ENCODE results near the gene ATP1A1.

ATP1A1 gene

GRCh38 chr1:116353155-116353554 is 19.9 kb upstream of the ATP1A1 start:
- DNase-seq (ENCODE audit: insufficient read length, low spot score) (no peak), FAIRE-seq (no peak)
- no peak for TF ChIP-seq POLR2A (IDR thresholded peaks at IDR 0.05; ENCODE audit: low read depth, low read length)

GRCh38 chr1:116356067-116356466 is 17.0 kb upstream of the ATP1A1 start:
- no peak for FAIRE-seq
- no peak for DNase-seq (ENCODE audit: insufficient read length, low spot score)
- TF ChIP-seq POLR2A (IDR thresholded peaks at IDR 0.05; ENCODE audit: low read depth, low read length), result no peak

GRCh38 chr1:116356673-116357072 is 16.4 kb upstream of the ATP1A1 start:
- DNase-seq (ENCODE audit: insufficient read length, low spot score) (no peak), FAIRE-seq (peak; percentile 64)

DNA sequence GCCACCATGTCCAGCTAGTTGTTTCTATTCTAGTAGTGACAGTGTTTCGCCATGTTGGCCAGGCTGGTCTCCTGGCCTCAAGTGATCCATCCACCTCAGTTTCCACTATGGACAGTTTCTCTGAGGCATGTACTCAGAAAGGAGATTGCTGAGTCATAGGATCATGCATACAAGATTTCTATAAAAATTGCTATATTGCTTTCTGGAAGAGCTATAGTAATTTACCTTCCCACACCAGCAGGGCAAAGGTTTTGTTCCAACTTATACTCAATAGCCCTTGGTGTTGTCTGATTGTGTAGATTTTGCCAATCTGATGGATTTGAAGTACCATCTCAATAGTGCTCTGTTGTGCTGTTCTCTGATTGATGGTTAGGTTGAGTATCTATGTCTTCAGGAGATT is 15.6 kb upstream of the ATP1A1 start:
- DNase-seq (ENCODE audit: insufficient read length, low spot score), result no peak
- FAIRE-seq, result peak; percentile 30
- TF ChIP-seq POLR2A (IDR thresholded peaks at IDR 0.05; ENCODE audit: low read depth, low read length), result no peak

More at GRCh38 chr1:116356673-116357072, 16.4 kb upstream of the ATP1A1 start:
- no peak for TF ChIP-seq POLR2A (IDR thresholded peaks at IDR 0.05; ENCODE audit: low read depth, low read length)

- TF ChIP-seq POLR2A (IDR thresholded peaks at IDR 0.05; ENCODE audit: low read depth, low read length), result no peak
- no peak for FAIRE-seq
- DNase-seq (ENCODE audit: insufficient read length, low spot score), result no peak
Observed at GRCh38 chr1:116359060-116359830, 13.8 kb upstream of the ATP1A1 start.

DNA sequence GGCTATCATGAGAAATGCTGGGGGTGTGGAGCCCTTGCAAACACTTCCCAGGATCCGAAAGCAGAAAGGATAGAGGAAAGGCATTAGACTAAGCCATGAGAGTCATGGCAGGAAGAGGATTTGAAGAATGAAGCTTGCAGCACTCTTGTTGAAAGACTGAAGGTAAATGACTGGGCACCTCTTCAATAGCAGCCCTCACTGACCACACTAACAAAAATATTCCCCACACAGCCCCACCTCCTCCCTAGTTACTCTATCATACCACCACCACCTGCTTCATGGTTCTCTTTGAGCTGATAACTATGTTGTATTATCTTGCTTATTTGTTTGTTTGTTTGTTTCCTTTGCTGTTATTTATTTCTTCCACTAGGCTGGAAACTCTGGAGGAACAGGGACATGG is 13.2 kb upstream of the ATP1A1 start:
- FAIRE-seq (no peak), DNase-seq (ENCODE audit: insufficient read length, low spot score) (no peak)
- no peak for TF ChIP-seq POLR2A (IDR thresholded peaks at IDR 0.05; ENCODE audit: low read depth, low read length)

DNA sequence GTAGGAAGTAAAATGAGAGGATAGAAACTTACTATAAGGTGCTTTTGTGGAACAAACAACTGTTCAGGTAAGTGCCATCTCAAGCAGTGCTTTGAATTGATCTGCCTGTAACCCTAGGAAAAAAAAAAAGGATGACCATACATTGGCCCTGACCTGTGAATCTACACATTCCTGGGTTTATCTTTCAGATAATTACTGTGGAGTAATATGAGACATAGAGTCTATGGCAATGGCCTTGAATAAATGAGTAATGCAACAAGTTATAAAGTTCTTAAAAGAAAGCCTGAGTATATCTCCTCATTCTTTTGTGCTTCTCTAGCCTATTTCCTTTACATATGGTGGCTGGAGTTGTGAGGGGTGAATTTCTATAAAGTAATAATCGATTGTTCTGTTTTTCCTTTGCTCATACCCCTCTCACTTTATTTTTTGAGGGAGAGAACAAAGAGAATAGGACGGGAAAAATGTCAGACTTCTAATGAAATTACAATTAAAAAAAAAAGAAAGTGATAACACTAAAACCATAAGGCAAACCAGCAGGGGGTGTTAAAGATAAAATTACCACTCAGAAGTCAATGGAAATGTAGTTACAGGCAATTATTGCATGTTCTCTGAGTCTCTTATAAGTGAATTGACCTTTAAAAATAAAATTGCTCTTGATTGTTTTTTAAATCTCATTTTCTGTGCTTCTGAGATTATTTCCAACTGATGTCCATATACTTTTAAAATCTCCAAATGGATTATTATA is 12.4 kb upstream of the ATP1A1 start:
- DNase-seq (ENCODE audit: insufficient read length, low spot score) (no peak), FAIRE-seq (no peak)
- no peak for TF ChIP-seq POLR2A (IDR thresholded peaks at IDR 0.05; ENCODE audit: low read depth, low read length)

DNA sequence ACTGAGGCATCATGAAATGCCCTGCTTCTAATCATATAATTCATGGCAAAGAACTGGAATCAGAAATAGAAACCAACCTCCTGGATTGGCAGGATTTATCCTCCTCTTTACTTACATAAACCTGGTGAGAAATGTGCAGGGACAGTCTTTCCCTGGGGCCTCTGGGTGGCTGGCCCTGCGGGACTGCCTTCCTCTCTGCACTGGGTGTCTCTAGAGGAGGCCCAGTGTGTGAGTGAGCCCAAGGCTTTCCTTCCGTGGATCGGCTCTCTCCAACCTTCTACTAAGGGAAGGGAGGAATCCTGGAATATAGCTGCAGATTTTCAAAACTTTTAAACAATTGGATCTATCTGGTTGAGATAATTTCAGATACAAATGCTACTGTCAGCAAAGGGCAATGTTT is 11.4 kb upstream of the ATP1A1 start:
- no peak for FAIRE-seq
- DNase-seq (ENCODE audit: insufficient read length, low spot score), result no peak
- TF ChIP-seq POLR2A (IDR thresholded peaks at IDR 0.05; ENCODE audit: low read depth, low read length), result no peak

- FAIRE-seq, result no peak
- no peak for DNase-seq (ENCODE audit: insufficient read length, low spot score)
- TF ChIP-seq POLR2A (IDR thresholded peaks at IDR 0.05; ENCODE audit: low read depth, low read length), result no peak
Observed at GRCh38 chr1:116362050-116362449, 11.0 kb upstream of the ATP1A1 start.

DNA sequence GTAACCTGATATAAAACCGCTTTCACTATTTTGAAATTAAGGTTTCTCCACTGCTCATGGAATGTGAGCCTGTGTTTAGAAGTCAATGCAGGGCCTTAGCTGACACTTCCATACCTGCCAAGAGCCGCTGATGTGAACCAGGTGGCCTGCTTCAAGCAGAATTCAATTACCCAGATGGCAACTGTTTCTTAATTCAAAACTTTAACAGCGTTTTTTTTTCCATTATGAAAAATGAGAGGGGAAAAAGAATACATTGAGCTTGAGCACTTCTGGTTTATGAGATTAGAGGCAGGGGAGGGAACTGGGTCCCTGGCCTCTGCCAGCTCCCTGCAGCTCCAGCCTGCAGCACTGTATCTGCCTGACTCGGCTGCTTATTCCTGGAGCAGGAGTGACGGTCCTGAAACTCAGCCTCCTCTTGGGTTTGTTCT is 7.7 kb upstream of the ATP1A1 start:
- FAIRE-seq (no peak), DNase-seq (ENCODE audit: insufficient read length, low spot score) (no peak)
- no peak for TF ChIP-seq POLR2A (IDR thresholded peaks at IDR 0.05; ENCODE audit: low read depth, low read length)

DNA sequence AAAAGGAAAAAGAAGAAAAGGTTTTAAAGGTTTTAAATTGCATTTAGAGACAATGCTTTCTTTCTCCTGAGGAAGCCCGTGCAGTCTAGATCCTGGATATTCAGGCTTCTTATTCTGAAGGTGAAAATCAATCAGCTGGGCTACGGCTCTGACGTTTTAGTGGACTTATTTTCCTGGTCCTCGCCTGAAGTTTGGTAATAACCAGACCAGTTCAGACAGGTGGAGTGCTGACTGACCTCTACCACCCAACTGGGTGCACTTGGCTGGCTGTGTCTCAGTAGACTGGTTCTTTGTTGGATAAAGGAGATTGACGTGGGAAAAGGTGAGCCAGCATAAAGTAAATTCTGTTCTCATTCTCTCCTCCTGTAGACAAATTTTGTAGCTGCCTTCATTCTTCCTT is 7.2 kb upstream of the ATP1A1 start:
- no peak for DNase-seq (ENCODE audit: insufficient read length, low spot score)
- no peak for FAIRE-seq
- no peak for TF ChIP-seq POLR2A (IDR thresholded peaks at IDR 0.05; ENCODE audit: low read depth, low read length)

DNA sequence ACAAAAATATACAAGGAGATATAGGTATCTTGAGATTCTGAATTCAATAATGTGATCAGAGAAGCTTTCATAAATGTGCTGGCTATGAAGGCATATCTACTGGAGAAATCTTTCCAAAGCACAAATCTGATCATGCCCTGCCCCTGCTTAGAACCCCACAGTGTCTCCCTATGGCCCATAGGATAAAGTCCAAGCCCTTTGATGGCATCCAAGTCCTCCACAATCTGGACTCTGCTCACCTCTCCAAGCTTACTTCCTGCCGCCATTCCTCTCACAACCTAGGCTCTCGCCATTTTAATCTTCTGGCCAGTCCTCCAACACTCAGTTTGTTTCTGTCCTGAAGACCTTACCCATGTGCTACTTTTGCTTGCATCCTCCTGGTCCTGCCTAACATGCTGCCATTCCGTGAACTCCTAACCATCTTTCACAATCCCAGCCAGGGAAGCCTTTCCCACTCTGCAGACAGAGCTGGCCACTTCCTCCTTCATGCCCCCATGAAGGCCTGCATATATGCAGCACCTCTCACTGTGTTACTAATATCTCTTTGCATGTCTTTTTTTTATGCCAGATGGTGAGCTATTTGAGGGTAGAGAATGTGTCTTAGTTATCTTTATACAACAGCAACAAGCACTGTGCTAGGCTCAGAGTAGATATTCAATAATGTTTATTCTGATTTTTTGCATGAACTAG is 5.6 kb upstream of the ATP1A1 start:
- no peak for FAIRE-seq
- no peak for TF ChIP-seq POLR2A (IDR thresholded peaks at IDR 0.05; ENCODE audit: low read depth, low read length)

GRCh38 chr1:116368241-116368640 is 4.8 kb upstream of the ATP1A1 start:
- peak; percentile 67 for FAIRE-seq
- TF ChIP-seq POLR2A (IDR thresholded peaks at IDR 0.05; ENCODE audit: low read depth, low read length), result no peak
- DNase-seq (ENCODE audit: insufficient read length, low spot score), result peak; percentile 40

More for the DNA sequence above, 5.6 kb upstream of the ATP1A1 start:
- DNase-seq (ENCODE audit: insufficient read length, low spot score), result no peak

DNA sequence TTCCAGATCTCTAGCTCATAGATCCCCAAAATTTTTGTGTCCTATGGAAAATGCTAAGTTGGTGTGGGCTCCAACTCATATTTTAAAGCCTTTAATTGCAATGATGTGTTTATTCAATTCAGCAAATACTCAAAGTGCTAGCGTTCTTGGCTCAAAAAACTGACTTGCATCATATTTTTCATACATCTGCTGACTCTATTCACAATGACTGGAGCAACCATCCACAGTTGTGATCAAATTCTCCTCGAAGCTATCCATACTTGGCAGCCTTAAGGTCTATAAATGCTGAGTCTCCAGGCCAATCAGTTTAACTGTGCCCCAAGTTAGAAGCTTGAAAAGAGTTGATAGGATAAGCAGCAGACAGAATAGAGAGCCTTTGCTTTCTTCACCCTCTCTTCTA is 2.9 kb upstream of the ATP1A1 start:
- FAIRE-seq (no peak), DNase-seq (ENCODE audit: insufficient read length, low spot score) (no peak)
- no peak for TF ChIP-seq POLR2A (IDR thresholded peaks at IDR 0.05; ENCODE audit: low read depth, low read length)
